Caco-2 (cell line): Measurements from ENCODE around the gene ZNF771. TPM values are rescaled to one million over a fixed set of nuclear protein-coding genes. Genes with fewer than 3 reads are reported as not detected.

Experiments
- BruUV-seq: library from RNA; stranded (reverse); fragments of 400-500 nt; replicated peaks from 2 replicates; lab custom pipeline; 2021; lab: Mats Ljungman, UMichigan
- CTCF ChIA-PET: fragments of 300-600 bp; sonication (Branson Sonifier 250); formaldehyde crosslinking; loops from one replicate; lab custom pipeline; 2022; ENCODE audit warnings: antibody characterized with exemption; lab: Charles Lee
- POLR2A ChIA-PET: fragments of 300-600 bp; sonication (Branson Sonifier 250); formaldehyde crosslinking; loops from one replicate; lab custom pipeline; 2022; ENCODE audit warnings: antibody characterized with exemption; lab: Charles Lee
- DNase-seq, 2 experiments: peaks; one replicate each; pipeline versions ENCODE4 v3.0.0 to v3.0.0-alpha.2; 2020 to 2022
- H3K27me3 ChIP-seq: replicated peaks from 2 replicates; pipeline ENCODE4 v1.6.0; 2011; ENCODE audit warnings: low read length; ENCODE audit not compliant: control insufficient read depth, insufficient read depth
- H3K36me3 ChIP-seq: 2 replicates; pipeline ENCODE4 v1.5.1; 2011; ENCODE audit warnings: low read length; ENCODE audit not compliant: control insufficient read depth, insufficient read depth
- H3K4me1 ChIP-seq: fragments of 250-450 bp; sonication (Bioruptor Pico); 2 replicates; pipeline ENCODE4 v1.5.1; 2020; ENCODE audit warnings: mild to moderate bottlenecking
- H3K4me3 ChIP-seq: 2 replicates; pipeline ENCODE4 v1.5.1; 2011; ENCODE audit warnings: low read depth, mild to moderate bottlenecking, control low read depth, low read length
- H3K9me3 ChIP-seq: fragments of 250-450 bp; sonication (Bioruptor Pico); 2 replicates; pipeline ENCODE4 v1.5.1; 2020; ENCODE audit warnings: mild to moderate bottlenecking, moderate library complexity
- H3K27ac Mint-ChIP-seq: one replicate; pipeline ENCODE4 v1.8.0; 2022; ENCODE audit warnings: mixed read lengths; ENCODE audit not compliant: unreplicated experiment
- H3K27me3 Mint-ChIP-seq: one replicate; pipeline ENCODE4 v1.8.0; 2022; ENCODE audit warnings: mixed read lengths; ENCODE audit not compliant: insufficient read depth, unreplicated experiment
- H3K36me3 Mint-ChIP-seq: one replicate; pipeline ENCODE4 v1.8.0; 2022; ENCODE audit warnings: mild to moderate bottlenecking, mixed read lengths; ENCODE audit not compliant: insufficient read depth, unreplicated experiment
- H3K4me1 Mint-ChIP-seq: one replicate; pipeline ENCODE4 v1.8.0; 2022; ENCODE audit warnings: low read depth, mixed read lengths; ENCODE audit not compliant: unreplicated experiment
- H3K4me3 Mint-ChIP-seq: one replicate; pipeline ENCODE4 v1.8.0; 2022; ENCODE audit warnings: mild to moderate bottlenecking, moderate library complexity, mixed read lengths; ENCODE audit not compliant: unreplicated experiment
- H3K9me3 Mint-ChIP-seq: one replicate; pipeline ENCODE4 v1.8.0; 2022; ENCODE audit warnings: mixed read lengths; ENCODE audit not compliant: unreplicated experiment
- CTCF ChIP-seq, 2 experiments: fragments of 200-600 bp in 1 of 2; IDR thresholded peaks; 1 replicate in 1 of 2; 2 replicates in 1 of 2; pipeline versions ENCODE4 v1.5.1 to v1.8.0; 2011 to 2022; ENCODE audit warnings: antibody characterized with exemption in 1 of 2, control low read depth in 1 of 2, inconsistent platforms in 1 of 2, low read depth in 1 of 2, low read length in 1 of 2, mild to moderate bottlenecking in 1 of 2, moderate library complexity in 1 of 2; ENCODE audit not compliant: insufficient read depth in 1 of 2, severe bottlenecking in 1 of 2, unreplicated experiment in 1 of 2
- intact Hi-C: fragments of 100-400 bp; cut with micrococcal nuclease; formaldehyde crosslinking; loops from one replicate; pipeline ENCODE4 v1.10.0; 2022; ENCODE audit not compliant: unreplicated experiment
- total RNA-seq: library from RNA; stranded (reverse); gene quantifications from 2 replicates; pipeline ENCODE4 v1.2.3, GENCODE V29; 2022

The ZNF771 gene
- total RNA-seq, 1 experiment from 2014 or later: 5.8 TPM

- Histone ChIP-seq H3K4me3 (peak overlapping the region; percentile 63), H3K4me1 (peaks cover 19% of the 10 kb centered on the region), H3K27me3 (no peaks in the 10 kb centered on the region), H3K9me3 (no peaks in the 10 kb centered on the region), H3K36me3 (no peaks in the 10 kb centered on the region)
- ChIA-PET POLR2A (interaction anchor here (0.6 kb wide), 1 partner anchor 63 kb away, joined by 3 read pairs; the partner anchor contains the start of gene DCTPP1), CTCF (no interaction called here)
- no peak for DNase-seq
- Mint-ChIP-seq H3K36me3 (peaks cover 50% of the 10 kb centered on the region), H3K9me3 (no peaks in the 10 kb centered on the region), H3K27me3 (no peaks in the 10 kb centered on the region), H3K4me1 (peaks cover 33% of the 10 kb centered on the region), H3K27ac (no peak overlapping the region), H3K4me3 (peak overlapping the region; percentile 72)
- BruUV-seq: no TSS peak
- intact Hi-C loops: no loop called here
- no peak for TF ChIP-seq CTCF (IDR thresholded peaks at IDR 0.05; ENCODE audit: insufficient read depth in 1 of 2, low read depth in 1 of 2, low read length in 1 of 2, severe bottlenecking in 1 of 2, unreplicated experiment in 1 of 2)
Measured at GRCh38 chr16:30367349-30368009, 39.9 kb upstream of the ZNF771 start.

DNA sequence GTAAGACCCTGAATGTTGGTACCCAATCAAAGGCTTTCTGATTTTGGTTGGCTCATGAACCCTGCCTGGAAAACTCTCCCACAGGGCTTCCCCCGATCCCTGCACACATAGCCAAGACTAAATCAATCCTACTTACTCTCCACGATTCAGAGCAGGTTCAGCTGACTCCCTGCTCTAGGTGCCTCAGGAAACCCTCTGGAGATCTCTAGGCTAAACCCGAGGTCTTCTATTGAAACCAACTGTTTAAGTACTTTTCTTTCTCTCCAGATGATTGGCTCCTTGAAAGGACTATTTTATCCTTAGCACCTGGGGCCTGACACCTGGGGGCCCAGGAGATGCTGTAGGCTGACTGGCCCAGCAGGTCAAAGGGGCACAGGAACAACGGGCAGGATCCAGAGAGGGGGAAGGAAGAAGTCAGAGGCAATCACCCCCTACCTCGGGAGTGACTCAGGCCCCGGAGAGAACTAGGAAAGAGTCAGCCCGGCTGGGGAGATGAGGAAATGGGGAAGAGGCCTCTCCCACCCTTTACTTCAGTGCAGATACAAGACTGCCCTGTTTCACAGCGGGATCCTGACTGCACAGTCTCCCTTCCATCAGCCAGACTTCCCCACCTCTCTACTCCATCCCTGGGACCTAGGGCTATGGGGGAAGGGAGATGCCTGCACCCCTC is 39.1 kb upstream of the ZNF771 start:
- peaks cover 35% of the 10 kb centered on the region for H3K4me1 Mint-ChIP-seq
- no peaks in the 10 kb centered on the region for H3K27me3 ChIP-seq
- H3K36me3 Mint-ChIP-seq: peaks cover 42% of the 10 kb centered on the region
- no peaks in the 10 kb centered on the region for H3K36me3 ChIP-seq
- peak overlapping the region; percentile 62 for H3K27ac Mint-ChIP-seq
- ChIA-PET CTCF (no interaction called here), POLR2A (interaction anchor here (1.2 kb wide), 1 partner anchor 11 kb away, joined by 4 read pairs; no protein-coding TSS in a partner anchor)
- intact Hi-C loops: no loop called here
- H3K4me3 ChIP-seq: peak overlapping the region; percentile 63
- H3K27me3 Mint-ChIP-seq: no peaks in the 10 kb centered on the region
- TF ChIP-seq CTCF (IDR thresholded peaks at IDR 0.05; ENCODE audit: insufficient read depth in 1 of 2, low read depth in 1 of 2, low read length in 1 of 2, severe bottlenecking in 1 of 2, unreplicated experiment in 1 of 2): no peak
- no peaks in the 10 kb centered on the region for H3K9me3 Mint-ChIP-seq
- no peak for DNase-seq
- no peaks in the 10 kb centered on the region for H3K9me3 ChIP-seq
- H3K4me3 Mint-ChIP-seq: peak overlapping the region; percentile 72
- peaks cover 19% of the 10 kb centered on the region for H3K4me1 ChIP-seq
- BruUV-seq: TSS peak; percentile 21

GRCh38 chr16:30368792-30369090 is 38.7 kb upstream of the ZNF771 start:
- Histone ChIP-seq H3K9me3 (no peaks in the 10 kb centered on the region), H3K27me3 (no peaks in the 10 kb centered on the region), H3K4me1 (peaks cover 19% of the 10 kb centered on the region), H3K36me3 (no peaks in the 10 kb centered on the region), H3K4me3 (peak overlapping the region; percentile 63)
- Mint-ChIP-seq H3K4me3 (peak overlapping the region; percentile 72), H3K27me3 (no peaks in the 10 kb centered on the region), H3K9me3 (no peaks in the 10 kb centered on the region), H3K27ac (peak overlapping the region; percentile 62), H3K4me1 (peaks cover 33% of the 10 kb centered on the region), H3K36me3 (peaks cover 37% of the 10 kb centered on the region)
- ChIA-PET CTCF (interaction anchor here (1.1 kb wide), 1 partner anchor 14 kb away, joined by 3 read pairs; the partner anchor contains the start of gene CD2BP2), POLR2A (interaction anchor here (1.2 kb wide), 1 partner anchor 12 kb away, joined by 4 read pairs; no protein-coding TSS in a partner anchor)
- intact Hi-C loops: no loop called here
- DNase-seq: no peak
- TF ChIP-seq CTCF (IDR thresholded peaks at IDR 0.05; ENCODE audit: insufficient read depth in 1 of 2, low read depth in 1 of 2, low read length in 1 of 2, severe bottlenecking in 1 of 2, unreplicated experiment in 1 of 2): no peak
- BruUV-seq: no TSS peak
